ENCODE measurements around the gene RPL14.

Gene RPL14

GRCh38 chr3:40452057-40452456 lies 5.1 kb upstream of the RPL14 start:
- H3K9me2 ChIP-seq (ENCODE audit: low read depth, low read length) = no peaks in the 10 kb centered on the region
- H3K9ac ChIP-seq (ENCODE audit: low read length) = peak overlapping the region; percentile 73
- no peaks in the 10 kb centered on the region for H3K9me3 ChIP-seq (ENCODE audit: low read length)
- 0 out of 2 replicates have a peak, but pooled peaks cover 3% of the 10 kb centered on the region for H3F3A ChIP-seq (ENCODE audit: insufficient read depth, low read length)
- H3K4me3 ChIP-seq (ENCODE audit: low read depth, low read length, poor library complexity, severe bottlenecking) = peak overlapping the region; percentile 70
- peak overlapping the region; percentile 52 for H3K27ac ChIP-seq (ENCODE audit: low read depth, low read length, poor library complexity, severe bottlenecking)
- H3K36me3 ChIP-seq (ENCODE audit: insufficient read depth, low read length) = no peaks in the 10 kb centered on the region
- H3K27me3 ChIP-seq (ENCODE audit: insufficient read depth, low read length) = no peaks in the 10 kb centered on the region
- peak overlapping the region; percentile 78 for H3K4me2 ChIP-seq (ENCODE audit: low read length)
- H4K20me1 ChIP-seq (ENCODE audit: insufficient read depth, low read length) = no peaks in the 10 kb centered on the region
- H3K4me1 ChIP-seq (ENCODE audit: insufficient read depth, low read length, severe bottlenecking) = peaks cover 34% of the 10 kb centered on the region
- no peak overlapping the region for H2AFZ ChIP-seq (ENCODE audit: low read length)
- TF ChIP-seq, protein P1, sequence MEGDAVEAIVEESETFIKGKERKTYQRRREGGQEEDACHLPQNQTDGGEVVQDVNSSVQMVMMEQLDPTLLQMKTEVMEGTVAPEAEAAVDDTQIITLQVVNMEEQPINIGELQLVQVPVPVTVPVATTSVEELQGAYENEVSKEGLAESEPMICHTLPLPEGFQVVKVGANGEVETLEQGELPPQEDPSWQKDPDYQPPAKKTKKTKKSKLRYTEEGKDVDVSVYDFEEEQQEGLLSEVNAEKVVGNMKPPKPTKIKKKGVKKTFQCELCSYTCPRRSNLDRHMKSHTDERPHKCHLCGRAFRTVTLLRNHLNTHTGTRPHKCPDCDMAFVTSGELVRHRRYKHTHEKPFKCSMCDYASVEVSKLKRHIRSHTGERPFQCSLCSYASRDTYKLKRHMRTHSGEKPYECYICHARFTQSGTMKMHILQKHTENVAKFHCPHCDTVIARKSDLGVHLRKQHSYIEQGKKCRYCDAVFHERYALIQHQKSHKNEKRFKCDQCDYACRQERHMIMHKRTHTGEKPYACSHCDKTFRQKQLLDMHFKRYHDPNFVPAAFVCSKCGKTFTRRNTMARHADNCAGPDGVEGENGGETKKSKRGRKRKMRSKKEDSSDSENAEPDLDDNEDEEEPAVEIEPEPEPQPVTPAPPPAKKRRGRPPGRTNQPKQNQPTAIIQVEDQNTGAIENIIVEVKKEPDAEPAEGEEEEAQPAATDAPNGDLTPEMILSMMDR (IDR thresholded peaks at IDR 0.05; ENCODE audit: low read length) = no peak
- TF ChIP-seq EZH2 (IDR thresholded peaks at IDR 0.05; ENCODE audit: borderline replicate concordance, low read length) = no peak
- H3K79me2 ChIP-seq (ENCODE audit: insufficient read depth, low read length) = no peaks in the 10 kb centered on the region

DNA sequence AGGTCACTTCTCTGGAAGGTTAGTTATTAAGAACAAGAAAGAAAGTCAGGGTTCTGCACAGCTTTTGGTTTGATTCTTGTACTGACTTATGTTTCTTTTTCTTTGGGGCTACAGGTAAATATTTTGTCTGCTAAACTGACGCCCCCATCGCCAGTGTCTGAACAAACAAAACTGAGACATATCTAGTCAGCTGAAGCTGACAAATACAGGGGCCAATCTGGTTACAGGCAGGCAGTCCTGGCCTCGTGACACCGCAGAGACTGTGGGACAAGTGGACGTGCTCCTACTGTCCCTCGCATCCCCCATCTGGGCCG lies 4.6 kb upstream of the RPL14 start:
- H3K27ac ChIP-seq (ENCODE audit: low read depth, low read length, poor library complexity, severe bottlenecking) = peak overlapping the region; percentile 52

DNA sequence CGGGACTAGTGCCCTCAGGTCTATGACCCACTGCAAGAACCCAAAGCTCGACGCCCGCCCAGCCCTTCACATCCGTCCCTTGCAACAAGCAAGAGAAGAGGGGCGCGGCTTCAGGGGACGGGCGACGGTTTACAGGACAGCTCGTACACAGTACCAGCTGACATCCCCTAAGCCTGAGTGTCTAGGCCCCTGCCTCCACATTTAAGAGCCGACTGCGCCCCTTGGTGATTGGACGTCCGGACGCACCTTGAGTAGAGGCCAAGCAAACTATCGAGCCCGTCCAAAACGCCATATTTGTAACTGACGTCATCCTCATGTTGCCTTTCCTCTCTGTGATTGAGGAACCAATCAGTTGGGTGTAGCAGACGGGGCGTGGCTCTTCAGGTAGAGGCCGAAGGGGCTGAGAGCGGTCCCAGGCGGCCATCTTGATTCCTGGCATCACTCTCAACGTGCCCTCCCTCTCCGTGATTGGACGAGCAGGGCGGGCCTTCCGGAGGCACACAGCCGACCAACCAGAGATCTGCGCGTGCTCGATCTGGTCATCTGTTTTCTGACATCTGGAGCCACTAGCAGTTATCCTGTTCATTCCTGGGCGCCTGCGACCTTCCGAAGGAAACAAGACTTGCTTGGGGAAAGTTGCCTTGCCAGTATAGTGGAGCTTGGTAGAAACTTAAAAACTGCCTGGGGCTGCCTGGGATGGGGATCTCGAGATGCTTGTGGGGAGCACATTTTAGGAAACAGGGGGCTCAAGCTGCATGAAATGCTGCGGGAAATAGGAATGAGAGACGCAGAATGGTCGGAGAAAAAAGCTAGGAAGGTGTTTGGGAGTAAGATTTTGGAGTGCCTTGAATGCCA lies 4.0 kb upstream of the RPL14 start:
- peak overlapping the region; percentile 52 for H3K27ac ChIP-seq (ENCODE audit: low read depth, low read length, poor library complexity, severe bottlenecking)
- peak overlapping the region; percentile 78 for H3K4me2 ChIP-seq (ENCODE audit: low read length)
- H3K9me2 ChIP-seq (ENCODE audit: low read depth, low read length) = no peaks in the 10 kb centered on the region
- H3K9ac ChIP-seq (ENCODE audit: low read length) = peak overlapping the region; percentile 73
- H3K9me3 ChIP-seq (ENCODE audit: low read length) = no peaks in the 10 kb centered on the region
- no peaks in the 10 kb centered on the region for H3K27me3 ChIP-seq (ENCODE audit: insufficient read depth, low read length)
- H3F3A ChIP-seq (ENCODE audit: insufficient read depth, low read length) = 0 out of 2 replicates have a peak, but pooled peaks cover 3% of the 10 kb centered on the region
- H3K36me3 ChIP-seq (ENCODE audit: insufficient read depth, low read length) = peaks cover 8% of the 10 kb centered on the region
- H3K4me1 ChIP-seq (ENCODE audit: insufficient read depth, low read length, severe bottlenecking) = peaks cover 36% of the 10 kb centered on the region
- TF ChIP-seq, protein P1 (IDR thresholded peaks at IDR 0.05; ENCODE audit: low read length) = 0 out of 2 replicates have a peak, but pooled peaks have one; percentile 12
- TF ChIP-seq EZH2 (IDR thresholded peaks at IDR 0.05; ENCODE audit: borderline replicate concordance, low read length) = no peak
- no peaks in the 10 kb centered on the region for H4K20me1 ChIP-seq (ENCODE audit: insufficient read depth, low read length)
- H3K4me3 ChIP-seq (ENCODE audit: low read depth, low read length, poor library complexity, severe bottlenecking) = peak overlapping the region; percentile 70
- peaks cover 9% of the 10 kb centered on the region for H3K79me2 ChIP-seq (ENCODE audit: insufficient read depth, low read length)
- no peak overlapping the region for H2AFZ ChIP-seq (ENCODE audit: low read length)

More for the DNA sequence above, 4.6 kb upstream of the RPL14 start:
- Histone ChIP-seq H3K36me3 (ENCODE audit: insufficient read depth, low read length) (peaks cover 2% of the 10 kb centered on the region; the same call in 1 of the 2 replicates), H3K4me3 (ENCODE audit: low read depth, low read length, poor library complexity, severe bottlenecking) (peak overlapping the region; percentile 70), H3F3A (ENCODE audit: insufficient read depth, low read length) (0 out of 2 replicates have a peak, but pooled peaks cover 3% of the 10 kb centered on the region), H2AFZ (ENCODE audit: low read length) (no peak overlapping the region), H4K20me1 (ENCODE audit: insufficient read depth, low read length) (no peaks in the 10 kb centered on the region), H3K4me1 (ENCODE audit: insufficient read depth, low read length, severe bottlenecking) (peaks cover 34% of the 10 kb centered on the region), H3K9me3 (ENCODE audit: low read length) (no peaks in the 10 kb centered on the region), H3K79me2 (ENCODE audit: insufficient read depth, low read length) (peaks cover 3% of the 10 kb centered on the region), H3K27me3 (ENCODE audit: insufficient read depth, low read length) (no peaks in the 10 kb centered on the region), H3K9me2 (ENCODE audit: low read depth, low read length) (no peaks in the 10 kb centered on the region), H3K9ac (ENCODE audit: low read length) (peak overlapping the region; percentile 73), H3K4me2 (ENCODE audit: low read length) (peak overlapping the region; percentile 78)
- TF ChIP-seq, protein P1 (IDR thresholded peaks at IDR 0.05; ENCODE audit: low read length) = no peak
- no peak for TF ChIP-seq EZH2 (IDR thresholded peaks at IDR 0.05; ENCODE audit: borderline replicate concordance, low read length)

Data from OCI-LY1 (cell line).